Lower lobe of right lung (tissue), 2 donors: ENCODE data around the gene ANO2. TPM values are rescaled to one million over a fixed set of nuclear protein-coding genes. Genes with fewer than 3 reads are reported as not detected.

Source experiments
- ATAC-seq, 2 donors: fragments of 200-7000 bp; cut with Tn5 transposase; one replicate each; pipeline ENCODE4 v1.9.1; 2020 to 2022; ENCODE audit warnings: mild to moderate bottlenecking in 2 of 2, moderate library complexity in 2 of 2
- DNase-seq: peaks from one replicate; pipeline ENCODE4 v3.0.0-alpha.2; 2020
- H3K27ac ChIP-seq: fragments of 200-600 bp; one replicate; pipeline ENCODE4 v1.8.0; 2022
- H3K27me3 ChIP-seq: fragments of 200-600 bp; one replicate; pipeline ENCODE4 v1.8.0; 2022; ENCODE audit warnings: low read depth
- H3K36me3 ChIP-seq: fragments of 200-600 bp; one replicate; pipeline ENCODE4 v1.8.0; 2022; ENCODE audit warnings: mild to moderate bottlenecking
- H3K4me1 ChIP-seq: fragments of 200-600 bp; one replicate; pipeline ENCODE4 v1.8.0; 2022
- H3K4me3 ChIP-seq: fragments of 200-600 bp; one replicate; pipeline ENCODE4 v1.8.0; 2022; ENCODE audit warnings: mild to moderate bottlenecking
- H3K9me3 ChIP-seq: fragments of 200-600 bp; one replicate; pipeline ENCODE4 v1.8.0; 2022
- CTCF ChIP-seq: fragments of 200-600 bp; IDR thresholded peaks from one replicate; pipeline ENCODE4 v1.8.0; 2022; ENCODE audit warnings: antibody characterized with exemption, mild to moderate bottlenecking
- intact Hi-C: fragments of 100-400 bp; cut with DNase I; formaldehyde crosslinking; loops from one replicate; pipeline ENCODE4 v1.11.0; 2022
- total RNA-seq: library from RNA; stranded (reverse); fragmentation: NEBNext Ultra II Directional; extraction: Animal tissue kit (Norgen Biotek cat#: 25700); gene quantifications from one replicate; pipeline ENCODE4 v1.2.1, GENCODE V29; 2021
- donor health status: DM: no; HTN: yes; CAD: no; lungs with severe emphysema.

ANO2 gene
- total RNA-seq, 1 donor from 2014 or later: 22.2 TPM

- ATAC-seq: no peak
- DNase-seq: no peak
- no peaks in the 10 kb centered on the region for H3K4me1 ChIP-seq
- intact Hi-C loops: no loop called here
- H3K27ac ChIP-seq: no peak overlapping the region
- no peaks in the 10 kb centered on the region for H3K9me3 ChIP-seq
- no peaks in the 10 kb centered on the region for H3K36me3 ChIP-seq
- TF ChIP-seq CTCF: no peak
- H3K4me3 ChIP-seq: no peak overlapping the region
- peaks cover 13% of the 10 kb centered on the region for H3K27me3 ChIP-seq
Observed at GRCh38 chr12:5792343-5792742, 152.7 kb downstream of the ANO2 start.

DNA sequence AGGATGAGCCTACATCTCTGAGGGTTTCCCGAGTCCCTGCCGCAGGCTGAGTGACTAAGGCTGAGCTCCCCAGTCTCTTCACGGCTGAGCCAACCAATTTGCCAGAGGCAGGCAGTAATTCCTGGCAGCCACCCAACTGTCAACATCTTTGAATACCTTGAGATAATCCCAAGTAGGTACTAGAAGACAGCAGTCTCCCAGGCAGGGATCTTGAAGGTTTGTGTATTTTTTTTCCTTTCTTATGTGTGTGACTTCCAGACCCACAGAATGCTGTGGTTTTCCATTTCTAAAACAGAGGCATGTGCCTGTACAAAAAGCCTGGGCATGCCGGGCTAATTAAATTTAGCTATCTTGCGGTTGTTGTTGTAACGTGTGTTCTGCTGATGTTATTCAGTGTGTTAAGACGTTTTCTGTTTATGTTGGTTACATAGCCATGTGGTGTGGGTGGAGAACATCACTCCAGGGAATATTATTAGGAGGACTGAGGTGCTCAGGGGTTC, 155.5 kb downstream of the ANO2 start:
- intact Hi-C loops: no loop called here
- Histone ChIP-seq H3K27ac (no peak overlapping the region), H3K27me3 (peaks cover 17% of the 10 kb centered on the region), H3K4me1 (no peaks in the 10 kb centered on the region), H3K4me3 (no peak overlapping the region), H3K36me3 (no peaks in the 10 kb centered on the region), H3K9me3 (no peaks in the 10 kb centered on the region)
- DNase-seq (no peak), ATAC-seq (peak; percentile 15 to 18)
- no peak for TF ChIP-seq CTCF

DNA sequence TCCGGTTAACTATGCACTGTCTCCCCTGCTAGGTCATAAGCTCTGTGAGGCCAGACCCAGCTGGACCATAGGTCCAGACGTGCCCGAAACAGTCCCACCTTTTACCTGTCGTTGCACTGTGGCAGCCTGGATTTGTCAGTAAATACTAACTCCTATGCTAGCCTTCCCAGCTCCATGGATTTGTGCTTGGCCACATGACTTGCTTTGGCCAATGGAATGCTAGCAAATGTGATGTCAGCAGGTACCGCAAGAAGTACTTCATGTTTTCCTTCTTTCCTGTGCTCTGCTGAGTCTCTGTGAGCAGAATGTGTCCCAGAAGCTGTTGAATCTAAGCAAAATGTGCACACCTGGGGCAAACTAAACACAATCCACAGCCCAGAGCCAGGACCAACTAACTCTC, 157.2 kb downstream of the ANO2 start:
- no peak overlapping the region for H3K27ac ChIP-seq
- peaks cover 17% of the 10 kb centered on the region for H3K27me3 ChIP-seq
- no peaks in the 10 kb centered on the region for H3K4me1 ChIP-seq
- no peak overlapping the region for H3K4me3 ChIP-seq
- TF ChIP-seq CTCF: no peak
- ATAC-seq: no peak
- H3K36me3 ChIP-seq: no peaks in the 10 kb centered on the region
- intact Hi-C loops: no loop called here
- no peaks in the 10 kb centered on the region for H3K9me3 ChIP-seq
- DNase-seq: no peak

- DNase-seq: no peak
- H3K4me1 ChIP-seq: no peaks in the 10 kb centered on the region
- no peaks in the 10 kb centered on the region for H3K9me3 ChIP-seq
Observed at GRCh38 chr12:5785601-5786000, 159.5 kb downstream of the ANO2 start.

GRCh38 chr12:5784462-5785130, 160.5 kb downstream of the ANO2 start:
- no peaks in the 10 kb centered on the region for H3K36me3 ChIP-seq
- peaks cover 10% of the 10 kb centered on the region for H3K27me3 ChIP-seq
- H3K4me1 ChIP-seq: no peaks in the 10 kb centered on the region
- intact Hi-C loops: no loop called here
- DNase-seq: no peak
- TF ChIP-seq CTCF: no peak
- H3K9me3 ChIP-seq: no peaks in the 10 kb centered on the region
- no peak overlapping the region for H3K4me3 ChIP-seq
- H3K27ac ChIP-seq: no peak overlapping the region
- ATAC-seq: no peak

More at GRCh38 chr12:5785601-5786000, 159.5 kb downstream of the ANO2 start:
- no peak for TF ChIP-seq CTCF
- no peak for ATAC-seq
- Histone ChIP-seq H3K36me3 (no peaks in the 10 kb centered on the region), H3K27me3 (peaks cover 13% of the 10 kb centered on the region), H3K27ac (no peak overlapping the region), H3K4me3 (no peak overlapping the region)
- intact Hi-C loops: no loop called here
